H1 (cell line): ENCODE results near the gene RUBCN. TPM values are rescaled to one million over a fixed set of nuclear protein-coding genes. Genes with fewer than 3 reads are reported as not detected.
"Not testable (repeated sequence)": the region's sequence is repeated elsewhere in the genome, so short reads cannot be mapped to it uniquely, and the experiment has no call there.

Source experiments
- CTCF ChIA-PET: fragments of 300-600 bp; sonication (Branson Sonifier 250); formaldehyde crosslinking; loops from one replicate; lab custom pipeline; 2021; ENCODE audit not compliant: partially characterized antibody; lab: Charles Lee
- POLR2A ChIA-PET: fragments of 300-600 bp; sonication (Branson Sonifier 250); formaldehyde crosslinking; loops from one replicate; lab custom pipeline; 2021; ENCODE audit warnings: inconsistent platforms; ENCODE audit not compliant: partially characterized antibody; lab: Charles Lee
- DNase-seq, 2 experiments: peaks; one replicate each; pipeline versions ENCODE4 v3.0.0 to v3.0.0-alpha.2; 2010 to 2022; ENCODE audit warnings: low spot score in 2 of 2, low read depth in 1 of 2, mixed read lengths in 1 of 2
- FAIRE-seq: peaks from 2 replicates; lab custom pipeline; 2011; peaks lifted over from hg19 to GRCh38; lab: Jason Lieb, UNC
- H2AFZ ChIP-seq: 2 replicates; pipeline ENCODE4 v1.8.1; 2012; ENCODE audit warnings: low read length, inconsistent platforms
- H2AK5ac ChIP-seq: 2 replicates; pipeline ENCODE4 v1.6.1; 2013; ENCODE audit warnings: low read depth, low read length
- H2BK120ac ChIP-seq: replicated peaks from 2 replicates; pipeline ENCODE3; 2013; ENCODE audit warnings: low read depth, low read length, inconsistent platforms
- H2BK12ac ChIP-seq: 2 replicates; pipeline ENCODE4 v1.6.1; 2013; ENCODE audit warnings: low read depth, low read length
- H2BK15ac ChIP-seq: 2 replicates; pipeline ENCODE4 v1.6.1; 2013; ENCODE audit warnings: low read length
- H2BK20ac ChIP-seq: 2 replicates; pipeline ENCODE4 v1.6.1; 2013; ENCODE audit warnings: low read length
- H2BK5ac ChIP-seq: 2 replicates; pipeline ENCODE4 v1.6.1; 2013; ENCODE audit warnings: low read depth, low read length
- H3K14ac ChIP-seq: 2 replicates; pipeline ENCODE4 v1.6.1; 2013; ENCODE audit warnings: inconsistent platforms; ENCODE audit not compliant: insufficient read length
- H3K18ac ChIP-seq: 2 replicates; pipeline ENCODE4 v1.6.1; 2013; ENCODE audit warnings: low read length; ENCODE audit errors: extremely low read depth
- H3K23ac ChIP-seq: 2 replicates; pipeline ENCODE4 v1.6.1; 2013; ENCODE audit warnings: inconsistent platforms; ENCODE audit not compliant: insufficient read length
- H3K23me2 ChIP-seq: 2 replicates; pipeline ENCODE4 v1.6.1; 2013; ENCODE audit warnings: low read depth, low read length
- H3K27ac ChIP-seq: 2 replicates; pipeline ENCODE4 v1.6.1; 2011; ENCODE audit warnings: low read depth, low read length, inconsistent platforms
- H3K27me3 ChIP-seq, 4 experiments: replicated peaks in 1 of 4; 1 replicate in 1 of 4; 2 replicates in 3 of 4; pipeline versions ENCODE4 v1.6.1 to v1.8.1; 2011 to 2013; ENCODE audit warnings: low read length in 3 of 4, mild to moderate bottlenecking in 3 of 4, inconsistent platforms in 2 of 4, mixed read lengths in 2 of 4, moderate library complexity in 1 of 4; ENCODE audit not compliant: control insufficient read depth in 3 of 4, insufficient read depth in 3 of 4; ENCODE audit errors: extremely low read depth in 1 of 4
- H3K36me3 ChIP-seq, 4 experiments: 2 replicates each; pipeline versions ENCODE4 v1.6.1 to v1.8.1; 2011 to 2013; ENCODE audit warnings: mild to moderate bottlenecking in 4 of 4, low read length in 3 of 4, moderate library complexity in 2 of 4, control low read depth in 1 of 4, inconsistent platforms in 1 of 4; ENCODE audit not compliant: insufficient read depth in 4 of 4, control insufficient read depth in 2 of 4
- H3K4ac ChIP-seq: replicated peaks from 2 replicates; pipeline ENCODE3; 2013; ENCODE audit warnings: low read length, low read depth, mixed read lengths, inconsistent platforms; ENCODE audit not compliant: insufficient read length
- H3K4me1 ChIP-seq, 4 experiments: replicated peaks in 1 of 4; 1 replicate in 1 of 4; 2 replicates in 3 of 4; pipeline versions ENCODE4 v1.6.1 to v1.8.1; 2011 to 2013; ENCODE audit warnings: low read length in 3 of 4, inconsistent platforms in 2 of 4, mixed read lengths in 1 of 4; ENCODE audit not compliant: insufficient read depth in 4 of 4, control insufficient read depth in 3 of 4
- H3K4me2 ChIP-seq, 2 experiments: 2 replicates each; pipeline versions ENCODE4 v1.6.1 to v1.8.1; 2011 to 2013; ENCODE audit warnings: low read depth in 2 of 2, low read length in 2 of 2, control low read depth in 1 of 2, inconsistent platforms in 1 of 2, mild to moderate bottlenecking in 1 of 2; ENCODE audit not compliant: insufficient read depth in 1 of 2
- H3K4me3 ChIP-seq, 4 experiments: fragments of 200-600, 300-600 bp in 1 of 4; sonication (generic), shearing (Covaris generic), sonication (Bioruptor Twin) in 1 of 4; 2 replicates each; pipeline versions ENCODE4 v1.5.1 to v1.8.1; 2011 to 2016; ENCODE audit warnings: low read length in 4 of 4, low read depth in 3 of 4, control low read depth in 2 of 4, inconsistent platforms in 2 of 4, mild to moderate bottlenecking in 2 of 4, mixed read lengths in 1 of 4, moderate library complexity in 1 of 4; ENCODE audit not compliant: insufficient read depth in 2 of 4; ENCODE audit errors: extremely low read depth in 1 of 4
- H3K56ac ChIP-seq: replicated peaks from 2 replicates; pipeline ENCODE3; 2013; ENCODE audit warnings: low read depth, mild to moderate bottlenecking, mixed read lengths, low read length, inconsistent platforms; ENCODE audit not compliant: insufficient read length
- H3K79me1 ChIP-seq: 2 replicates; pipeline ENCODE4 v1.6.1; 2013; ENCODE audit warnings: low read depth, low read length, control low read depth
- H3K79me2 ChIP-seq, 2 experiments: 2 replicates each; pipeline versions ENCODE4 v1.6.1 to v1.8.1; 2012 to 2013; ENCODE audit warnings: low read length in 2 of 2, mild to moderate bottlenecking in 2 of 2, inconsistent platforms in 1 of 2; ENCODE audit not compliant: insufficient read depth in 2 of 2, control insufficient read depth in 1 of 2
- H3K9ac ChIP-seq, 4 experiments: replicated peaks in 1 of 4; 1 replicate in 1 of 4; 2 replicates in 3 of 4; pipeline versions ENCODE4 v1.6.1 to v1.8.1; 2011 to 2013; ENCODE audit warnings: low read depth in 3 of 4, low read length in 3 of 4, control low read depth in 2 of 4, mild to moderate bottlenecking in 2 of 4, moderate library complexity in 2 of 4, inconsistent platforms in 1 of 4; ENCODE audit errors: extremely low read depth in 1 of 4
- H3K9me3 ChIP-seq, 2 experiments: 2 replicates each; pipeline versions ENCODE4 v1.6.1 to v1.8.1; 2012 to 2013; ENCODE audit warnings: mild to moderate bottlenecking in 2 of 2, moderate library complexity in 2 of 2, control low read depth in 1 of 2, inconsistent platforms in 1 of 2, low read depth in 1 of 2, low read length in 1 of 2, mixed read lengths in 1 of 2; ENCODE audit not compliant: insufficient read depth in 2 of 2
- H4K20me1 ChIP-seq, 2 experiments: replicated peaks in 1 of 2; 2 replicates each; pipeline versions ENCODE3 to v1.8.1; 2011 to 2013; ENCODE audit warnings: inconsistent platforms in 2 of 2, low read length in 2 of 2, mild to moderate bottlenecking in 1 of 2; ENCODE audit not compliant: insufficient read depth in 2 of 2, control insufficient read depth in 1 of 2
- H4K5ac ChIP-seq: 2 replicates; pipeline ENCODE4 v1.6.1; 2013; ENCODE audit warnings: low read length, low read depth, mixed read lengths, inconsistent platforms; ENCODE audit not compliant: insufficient read length
- H4K8ac ChIP-seq: 2 replicates; pipeline ENCODE4 v1.8.0; 2013; ENCODE audit warnings: mild to moderate bottlenecking, moderate library complexity, low read length, inconsistent platforms; ENCODE audit not compliant: insufficient read depth; ENCODE audit errors: extremely low read depth
- H4K91ac ChIP-seq: replicated peaks from 2 replicates; pipeline ENCODE3; 2013; ENCODE audit warnings: low read length, mixed read lengths, inconsistent platforms; ENCODE audit not compliant: insufficient read length
- WGBS, 2 experiments: shearing (Covaris generic) in 1 of 2; methylation state at CpG; one replicate each; pipeline versions ENCODE4 v1.1.6 to v1.1.7; 2013 to 2015; ENCODE audit warnings: low lambda C conversion rate in 2 of 2, mixed read lengths in 2 of 2, inconsistent platforms in 1 of 2, low coverage in 1 of 2, missing lambda C conversion rate in 1 of 2; ENCODE audit not compliant: insufficient replicate concordance in 2 of 2, insufficient coverage in 1 of 2, insufficient read length in 1 of 2; ENCODE audit errors: extremely low coverage in 1 of 2, missing lambda C conversion rate in 1 of 2; 5-methylcytosine and 5-hydroxymethylcytosine counted together
- polyA plus RNA-seq, 7 experiments: library from polyadenylated mRNA; depleted of rRNA in 3 of 7; stranded (reverse) in 5 of 7; unstranded in 2 of 7; fragments of >200 nt in 5 of 7; fragments of 200-250 nt in 2 of 7; gene quantifications; 1 replicate in 5 of 7; 2 replicates in 1 of 7; 4 replicates in 1 of 7; pipeline versions ENCODE4 v1.2.1 to v1.2.3, GENCODE V29; 2011 to 2013; ENCODE audit warnings: missing spikeins in 2 of 7, mixed read lengths in 2 of 7
- total RNA-seq: library from RNA; stranded (reverse); fragmentation: NEBNext Ultra II Directional; extraction: Animal tissue kit (Norgen Biotek cat#: 25700); gene quantifications from 2 replicates; pipeline ENCODE4 v1.2.1, GENCODE V29; 2021

Gene RUBCN
- total and polyA plus RNA-seq, 2 of the 8 experiments (the other 6 are each of a cell fraction or from before 2014, with no cell fraction given) = 9.3 to 21.9 TPM

DNA sequence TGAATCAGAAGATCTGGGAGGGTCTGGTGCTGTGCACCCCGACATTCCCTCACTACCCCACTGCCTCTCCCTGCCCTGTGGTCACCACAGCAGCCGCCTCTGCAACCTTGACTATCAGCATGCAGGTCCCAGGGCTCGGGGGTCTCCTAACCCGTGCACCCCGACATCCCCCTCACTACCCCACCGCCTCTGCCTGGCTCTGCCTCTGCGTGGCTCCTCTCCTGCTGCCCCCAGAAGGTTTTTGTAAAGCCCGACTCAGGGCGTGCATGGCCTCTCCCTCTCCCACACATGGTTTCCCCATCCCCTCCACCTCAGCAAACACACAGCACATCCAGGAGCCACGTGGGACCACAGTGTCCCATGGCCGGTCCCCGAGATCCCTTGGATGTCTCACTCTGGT is 79.7 kb downstream of the RUBCN start:
- H3K4me2 ChIP-seq, H3K27me3 ChIP-seq, H3K4ac ChIP-seq, H3K18ac ChIP-seq, CTCF ChIA-PET, H4K91ac ChIP-seq, FAIRE-seq, H3K36me3 ChIP-seq, H3K23me2 ChIP-seq, H2BK5ac ChIP-seq, H2AFZ ChIP-seq, H4K20me1 ChIP-seq, H2BK15ac ChIP-seq, H3K56ac ChIP-seq, H2BK120ac ChIP-seq, H3K14ac ChIP-seq, H3K4me1 ChIP-seq, DNase-seq, H4K8ac ChIP-seq, H2BK12ac ChIP-seq, H3K27ac ChIP-seq, H3K9ac ChIP-seq, H3K23ac ChIP-seq, H3K79me2 ChIP-seq, H2BK20ac ChIP-seq, H3K79me1 ChIP-seq, H3K4me3 ChIP-seq, H4K5ac ChIP-seq, H3K9me3 ChIP-seq, H2AK5ac ChIP-seq, POLR2A ChIA-PET: not testable (repeated sequence)
- WGBS, 2 experiments = 94% methylated on average over 9 of the region's 12 CpGs; no CpG with 5 or more reads in 1 of the 2 experiments

DNA sequence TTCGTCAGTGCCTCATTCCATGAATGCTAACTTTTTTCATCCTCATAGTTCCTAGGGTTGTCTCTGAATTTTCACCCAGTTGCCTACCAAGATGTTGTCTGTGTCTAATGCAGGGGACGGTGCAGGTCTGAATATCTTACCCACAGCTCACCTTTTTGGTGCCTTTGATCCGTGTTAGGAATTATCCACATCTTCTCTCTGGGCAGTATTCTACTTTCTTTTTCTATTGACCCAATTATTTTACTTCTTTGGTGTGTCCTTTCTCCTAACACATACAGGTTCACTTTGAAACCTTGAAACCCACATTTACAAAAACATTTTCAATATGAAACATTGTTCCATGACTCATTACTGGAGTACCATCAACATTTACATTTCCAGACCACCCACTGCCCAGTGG is 80.6 kb downstream of the RUBCN start:
- H3K14ac ChIP-seq, H3K9me3 ChIP-seq, H3K23ac ChIP-seq, H2BK5ac ChIP-seq, H3K56ac ChIP-seq, H3K4me2 ChIP-seq, H3K79me2 ChIP-seq, CTCF ChIA-PET, H3K23me2 ChIP-seq, H3K27ac ChIP-seq, H3K27me3 ChIP-seq, H3K18ac ChIP-seq, H2BK15ac ChIP-seq, H4K20me1 ChIP-seq, H3K4ac ChIP-seq, DNase-seq, H2BK120ac ChIP-seq, H4K91ac ChIP-seq, H3K79me1 ChIP-seq, H3K4me1 ChIP-seq, H4K8ac ChIP-seq, H3K4me3 ChIP-seq, H3K9ac ChIP-seq, FAIRE-seq, H3K36me3 ChIP-seq, POLR2A ChIA-PET, H2AK5ac ChIP-seq, H2BK20ac ChIP-seq, H2AFZ ChIP-seq, H2BK12ac ChIP-seq, H4K5ac ChIP-seq: not testable (repeated sequence)
- WGBS, 2 experiments = 87% methylated on average over 2 of the region's 3 CpGs; no CpG with 5 or more reads in 1 of the 2 experiments
